ENCODE results near the gene FAM174B.

GRCh38 chr15:92665100-92665555 is 9.6 kb upstream of the FAM174B start:
- TF ChIP-seq ZNF274 (IDR thresholded peaks at IDR 0.05; ENCODE audit: insufficient read depth, insufficient read length): no peak
- TF ChIP-seq USF1 (IDR thresholded peaks at IDR 0.05; ENCODE audit: borderline replicate concordance, extremely low read length, insufficient read depth, low read depth, low read length): no peak
- TF ChIP-seq RAD21 (IDR thresholded peaks at IDR 0.05; ENCODE audit: insufficient read depth, low read depth, low read length): no peak
- no peak for TF ChIP-seq CTCF (IDR thresholded peaks at IDR 0.05 in 2 of 3, conservative IDR thresholded peaks at IDR 0.05 in 1 of 3; ENCODE audit: control insufficient read depth in 2 of 3, extremely low read depth in 1 of 3, insufficient read depth in 1 of 3, low read depth in 3 of 3, low read length in 3 of 3)
- TF ChIP-seq EZH2 (IDR thresholded peaks at IDR 0.05; ENCODE audit: borderline replicate concordance, control insufficient read depth, low read depth, low read length): no peak
- no peak for TF ChIP-seq SMC3 (IDR thresholded peaks at IDR 0.05; ENCODE audit: borderline replicate concordance, low read length)
